ENCODE results near the gene AOAH. TPM values are rescaled to one million over a fixed set of nuclear protein-coding genes. Genes with fewer than 3 reads are reported as not detected.

Gene AOAH
- total and polyA plus RNA-seq, 2 donors (not counting 3 experiments of a cell fraction or from before 2014, with no cell fraction given): not detected

DNA sequence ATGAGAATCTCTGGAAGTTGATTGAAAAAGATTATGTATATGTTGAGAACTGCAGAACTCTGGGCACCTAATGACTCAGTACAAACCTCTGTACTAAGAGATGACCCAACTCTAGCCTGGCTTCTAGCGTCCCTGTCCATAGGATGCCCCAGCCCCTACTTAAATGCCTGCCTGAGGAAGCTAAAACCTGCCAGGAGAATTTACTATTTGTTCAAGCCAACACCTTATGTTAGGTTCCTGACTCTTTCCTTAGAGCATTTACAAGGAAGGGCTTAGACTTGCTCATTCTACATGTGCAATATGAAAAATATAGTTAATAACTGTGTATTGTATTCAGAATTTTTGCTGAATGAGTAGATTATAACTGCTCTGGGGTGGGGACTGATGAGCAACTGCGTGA lies 37.5 kb upstream of the AOAH start:
- Histone ChIP-seq H3K9me3 (replicated peaks; ENCODE audit: control insufficient read depth, insufficient read depth, low read length) (no peaks in the 10 kb centered on the region), H3K27ac (ENCODE audit: insufficient read depth, low read depth, low read length) (no peak overlapping the region), H3K4me2 (ENCODE audit: insufficient read depth, low read length) (no peak overlapping the region), H4K20me1 (replicated peaks; ENCODE audit: control insufficient read depth, extremely low read depth, insufficient read depth, low read length) (no peaks in the 10 kb centered on the region), H3K9ac (replicated peaks; ENCODE audit: extremely low read depth, insufficient read depth, low read length) (no peak overlapping the region), H3K27me3 (ENCODE audit: control insufficient read depth in 2 of 2, insufficient read depth in 2 of 2, low read length in 2 of 2) (no peaks in the 10 kb centered on the region), H3K36me3 (ENCODE audit: control insufficient read depth in 2 of 2, extremely low read depth in 1 of 2, insufficient read depth in 2 of 2, low read length in 2 of 2) (no peaks in the 10 kb centered on the region), H3K4me1 (ENCODE audit: control insufficient read depth, extremely low read depth, insufficient read depth, low read length) (no peaks in the 10 kb centered on the region), H3K79me2 (ENCODE audit: control insufficient read depth, insufficient read depth, low read length) (no peaks in the 10 kb centered on the region), H3K9me1 (replicated peaks; ENCODE audit: control insufficient read depth, extremely low read depth, insufficient read depth, low read length) (no peaks in the 10 kb centered on the region), H2AFZ (ENCODE audit: low read depth, low read length) (no peak overlapping the region), H3K4me3 (replicated peaks in 1 of 3; ENCODE audit: insufficient read depth in 1 of 3, low read depth in 1 of 3, low read length in 3 of 3) (no peak overlapping the region)
- TF ChIP-seq MAX (IDR thresholded peaks at IDR 0.05; ENCODE audit: insufficient read depth, insufficient read length): no peak
- no peak for TF ChIP-seq GATA2 (IDR thresholded peaks at IDR 0.05; ENCODE audit: insufficient read depth, insufficient read length, low read depth, low read length)
- TF ChIP-seq POLR2A (IDR thresholded peaks at IDR 0.05; ENCODE audit: low read depth, low read length): no peak
- no peak for TF ChIP-seq MYC (IDR thresholded peaks at IDR 0.05; ENCODE audit: low read depth, low read length)
- TF ChIP-seq POLR2AphosphoS5 (IDR thresholded peaks at IDR 0.05; ENCODE audit: insufficient read depth, low read depth, low read length): no peak
- TF ChIP-seq EZH2 (IDR thresholded peaks at IDR 0.05; ENCODE audit: borderline replicate concordance, low read depth, low read length, severe bottlenecking): no peak
- no peak for TF ChIP-seq CTCF (IDR thresholded peaks at IDR 0.05; ENCODE audit: extremely low read depth in 1 of 2, insufficient read depth in 1 of 2, low read depth in 1 of 2, low read length in 2 of 2)
- no peak for TF ChIP-seq FOS (IDR thresholded peaks at IDR 0.05; ENCODE audit: borderline replicate concordance, insufficient read depth, low read length)
- no peak for TF ChIP-seq JUN (IDR thresholded peaks at IDR 0.05; ENCODE audit: borderline replicate concordance, insufficient read depth, insufficient read length, low read depth)
- no TSS peak for BruUV-seq (replicated peaks)
- no peak for FAIRE-seq
- intact Hi-C loops (cut with micrococcal nuclease) (no loop called here), dilution Hi-C loops (cut with MboI; ENCODE audit: extremely low pct_ligation_motif_present, low sequenced_read_pairs) (no loop called here)
- no peak for DNase-seq (ENCODE audit: low read depth, low spot score)
- ChIA-PET POLR2A (no interaction called here), CTCF (no interaction called here)

Measured in endothelial cell of umbilical vein (primary cell).